HG02973 (cell line): ENCODE measurements around the gene ANO1.

Experiments
- ATAC-seq: cut with Tn5 transposase; IDR thresholded peaks from one replicate; pipeline ENCODE4 v1.9.1; 2021; ENCODE audit warnings: moderate library complexity; ENCODE audit not compliant: unreplicated experiment

ANO1 gene

GRCh38 chr11:70233034-70233433 lies 154.9 kb downstream of the ANO1 start:
- no peak for ATAC-seq

- no peak for ATAC-seq
These were observed 155.4 kb downstream of the ANO1 start for GRCh38 chr11:70233511-70233934.

- no peak for ATAC-seq
These were observed 155.8 kb downstream of the ANO1 start for GRCh38 chr11:70233962-70234361.
